Stimulated activated CD8-positive, alpha-beta memory T cell treated with anti-CD3 and anti-CD28 coated beads, Interleukin-2, amount 100 ng/mL, for 48 hours (primary cell): Measurements from ENCODE around the gene ASF1A.
A peak's percentile ranks its signal among the peaks of the same experiment; 100 is the strongest.

ENCODE experiments used
- DNase-seq, 2 donors: peaks; one replicate each; pipeline ENCODE4 v3.0.0-alpha.2; 2020; ENCODE audit warnings: low read depth in 2 of 2

ASF1A gene

GRCh38 chr6:118881440-118882313 lies 12.3 kb upstream of the ASF1A start:
- DNase-seq: no peak

DNA sequence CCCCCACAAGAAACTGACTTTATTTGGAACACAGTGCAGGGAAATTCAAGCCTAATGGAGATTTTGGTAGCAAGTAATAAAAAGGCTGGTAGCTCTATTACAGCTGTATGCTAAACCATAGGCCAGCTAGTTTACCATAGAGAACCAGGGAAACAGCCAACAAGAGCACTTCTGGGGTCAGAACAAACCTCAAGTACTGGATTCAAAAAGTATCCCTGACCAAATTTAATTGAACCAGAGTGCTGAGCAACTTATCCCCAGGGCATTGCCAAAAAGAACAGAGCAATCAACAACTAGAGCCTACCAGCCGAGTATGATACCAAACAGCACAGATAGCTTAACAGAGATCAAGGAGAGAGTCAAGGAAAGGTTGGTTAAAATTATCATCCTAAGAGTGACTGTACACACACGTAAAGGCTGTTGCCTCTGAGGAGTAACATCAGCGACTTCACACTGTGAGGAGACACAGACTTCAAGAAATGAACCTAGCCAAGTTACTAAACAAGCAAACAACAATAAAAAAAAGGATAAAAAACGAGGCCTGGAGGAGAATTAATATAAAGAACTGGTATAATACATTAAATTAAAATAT lies 11.5 kb upstream of the ASF1A start:
- no peak for DNase-seq

- no peak for DNase-seq
Measured at GRCh38 chr6:118886641-118887040, 7.3 kb upstream of the ASF1A start.

GRCh38 chr6:118889163-118889562 lies 4.8 kb upstream of the ASF1A start:
- DNase-seq: no peak

DNA sequence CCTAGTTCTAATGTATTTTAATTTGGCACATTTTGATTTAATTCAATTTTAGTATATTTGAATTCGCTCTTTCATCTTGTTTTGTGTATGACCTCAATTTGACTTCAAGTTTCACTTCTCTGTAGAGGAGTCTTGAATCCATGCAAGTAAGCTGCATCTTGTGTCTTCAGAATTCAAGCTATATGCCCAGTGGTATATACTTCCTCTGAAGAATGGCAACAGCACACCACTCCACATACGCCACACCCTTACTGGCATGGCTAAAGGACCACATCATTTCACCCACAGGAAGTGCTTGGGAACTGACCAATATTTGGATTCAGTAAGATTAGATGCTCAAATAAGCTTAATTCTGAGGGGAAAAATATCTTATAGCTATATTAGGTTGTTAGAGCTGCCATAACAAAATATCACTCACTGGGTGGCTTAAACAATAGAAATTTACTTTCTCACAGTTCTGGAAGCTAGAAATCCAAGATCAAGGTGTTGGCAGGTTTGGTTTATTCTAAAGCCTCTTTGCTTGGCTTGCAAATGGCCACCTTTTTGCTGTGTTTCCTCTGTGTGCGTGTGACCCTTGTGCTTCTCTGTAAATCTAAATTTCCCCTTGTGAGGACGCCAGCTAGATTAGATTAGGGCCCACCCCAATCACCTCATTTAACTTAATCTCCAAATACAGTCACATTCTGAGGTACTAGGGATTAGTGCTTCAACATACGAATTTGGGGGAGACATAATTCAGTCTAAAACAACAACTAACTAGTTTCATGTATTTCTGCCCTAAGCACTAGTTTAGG lies 2.8 kb upstream of the ASF1A start:
- no peak for DNase-seq

GRCh38 chr6:118892355-118892991 lies 1.5 kb upstream of the ASF1A start:
- DNase-seq: no peak

GRCh38 chr6:118893064-118893806 lies 717 bp upstream of the ASF1A start:
- DNase-seq: peak in 1 of 2 donors; percentile 12

DNA sequence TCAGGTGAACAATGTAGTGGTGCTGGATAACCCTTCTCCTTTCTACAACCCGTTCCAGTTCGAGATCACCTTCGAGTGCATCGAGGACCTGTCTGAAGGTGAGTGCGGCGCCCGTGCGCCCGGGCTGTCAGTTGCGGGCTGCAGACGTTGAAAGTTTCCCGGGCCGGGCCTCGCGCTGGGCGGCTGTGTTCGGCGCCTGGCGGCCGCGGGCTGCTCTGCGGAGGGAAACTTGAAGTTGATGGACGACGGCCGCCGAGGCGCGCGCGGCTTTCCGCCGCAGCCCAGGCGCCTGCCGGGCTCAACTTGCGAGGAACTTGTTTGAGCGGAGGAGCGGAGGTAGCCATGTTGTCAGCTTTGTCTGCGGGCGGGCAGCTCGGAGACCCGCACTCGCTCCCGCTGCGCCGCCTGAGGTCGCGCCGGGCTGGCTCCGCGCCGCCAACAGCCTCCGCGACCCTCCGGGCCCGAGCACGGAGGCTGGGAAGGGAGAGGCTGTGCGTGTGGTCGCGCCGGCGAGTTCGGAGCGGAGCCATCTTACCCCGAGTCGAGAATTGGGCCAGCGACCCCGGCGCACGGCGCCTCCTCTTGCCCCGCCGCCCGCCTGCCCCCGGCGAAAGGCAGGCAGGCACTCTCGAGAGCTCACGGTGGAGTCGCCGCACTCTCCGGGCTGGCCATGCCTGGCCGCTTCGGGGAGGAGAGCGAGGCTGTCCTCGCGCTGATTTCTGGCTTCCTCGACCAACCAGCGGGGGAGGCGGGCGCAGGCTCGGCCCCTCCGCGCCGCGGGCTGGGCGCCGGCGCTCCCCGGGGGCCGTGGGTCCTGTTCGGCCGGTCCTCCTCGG lies 691 bp downstream of the ASF1A start:
- DNase-seq: peak; percentile 41 to 42

DNA sequence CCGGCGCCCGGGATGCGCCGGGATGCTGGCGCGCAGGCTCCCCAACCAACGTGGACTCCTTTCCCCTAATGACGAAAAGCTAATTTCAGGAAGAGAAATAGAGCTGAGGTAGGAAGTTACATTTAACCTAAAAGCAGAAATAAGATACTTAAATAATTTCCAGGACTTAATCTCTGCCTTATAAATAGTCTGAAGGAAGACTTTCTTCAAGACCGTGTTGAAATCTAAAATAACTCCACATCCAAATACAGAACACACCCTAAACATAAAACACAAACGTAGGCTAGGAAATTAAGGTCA lies 1.3 kb downstream of the ASF1A start:
- DNase-seq: no peak

DNA sequence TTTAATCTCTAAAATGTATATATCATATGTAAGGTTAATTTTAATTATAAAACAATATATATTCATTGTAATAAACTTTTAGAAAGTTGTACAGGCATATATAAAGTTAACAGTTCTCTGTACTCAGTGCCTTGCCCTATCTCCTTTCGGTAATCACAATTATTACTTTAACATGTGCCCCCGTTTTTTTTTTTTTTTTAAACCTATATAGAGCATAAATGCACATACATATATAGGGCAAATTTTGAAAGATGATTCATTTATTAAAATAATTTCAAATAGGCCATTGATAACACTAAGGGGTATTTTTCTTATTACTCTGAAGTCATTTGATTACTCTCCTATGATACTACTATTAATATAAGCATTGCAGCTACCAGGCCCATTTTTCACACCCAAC lies 1.9 kb downstream of the ASF1A start:
- DNase-seq: no peak

DNA sequence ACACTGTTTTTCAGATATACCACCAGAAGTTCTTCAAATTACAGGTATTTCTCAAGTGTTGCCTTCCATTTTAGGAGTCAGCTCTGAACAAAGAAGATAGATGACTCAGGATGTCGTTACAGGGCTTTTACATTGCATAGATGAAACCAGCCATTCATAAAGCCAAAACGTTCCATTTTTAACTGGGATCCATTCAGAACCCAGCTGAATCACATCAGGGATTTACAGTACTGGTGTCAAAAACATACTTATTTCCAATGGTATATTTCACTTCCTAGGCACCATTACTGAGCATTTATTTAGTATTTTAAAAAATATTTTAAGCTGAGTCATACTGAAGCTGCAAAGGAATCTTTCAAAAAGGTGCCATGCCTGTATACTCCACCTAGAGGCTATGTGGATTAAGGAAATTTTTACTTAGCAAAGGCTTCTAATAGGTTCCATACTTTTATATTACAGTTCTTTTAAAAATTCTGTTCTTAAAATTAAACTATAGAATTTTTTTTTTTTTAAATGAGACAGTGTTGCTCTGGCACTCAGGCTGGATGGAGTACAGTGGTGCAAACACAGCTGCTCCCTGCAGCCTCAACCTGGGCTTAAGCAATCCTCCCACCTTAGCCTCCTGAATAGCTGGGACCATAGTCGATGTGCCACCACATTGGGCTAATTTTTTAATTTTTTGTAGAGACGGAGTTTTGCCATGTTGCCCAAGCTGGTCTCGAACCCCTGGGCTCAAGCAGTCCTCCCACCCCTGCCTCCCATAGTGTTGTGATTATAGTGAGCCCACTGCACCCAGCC lies 2.6 kb downstream of the ASF1A start:
- DNase-seq: no peak

DNA sequence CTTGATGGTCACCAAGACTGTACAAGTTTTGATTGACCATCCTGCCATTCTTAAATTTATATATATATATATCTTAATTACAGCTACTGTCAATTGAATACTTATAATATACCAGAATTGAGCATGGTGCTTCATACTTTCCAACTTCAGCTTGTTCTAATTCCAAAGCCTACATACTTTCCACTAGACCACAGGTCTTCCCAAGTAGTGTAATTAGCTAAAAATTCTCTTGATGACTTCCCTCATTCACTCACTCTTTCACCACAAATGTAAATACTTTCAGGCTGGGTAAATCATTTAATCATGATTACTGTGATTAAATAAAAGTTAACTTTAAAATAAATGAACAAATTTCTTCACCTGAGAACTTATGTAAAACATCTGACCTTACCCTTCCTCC lies 3.4 kb downstream of the ASF1A start:
- DNase-seq: no peak

DNA sequence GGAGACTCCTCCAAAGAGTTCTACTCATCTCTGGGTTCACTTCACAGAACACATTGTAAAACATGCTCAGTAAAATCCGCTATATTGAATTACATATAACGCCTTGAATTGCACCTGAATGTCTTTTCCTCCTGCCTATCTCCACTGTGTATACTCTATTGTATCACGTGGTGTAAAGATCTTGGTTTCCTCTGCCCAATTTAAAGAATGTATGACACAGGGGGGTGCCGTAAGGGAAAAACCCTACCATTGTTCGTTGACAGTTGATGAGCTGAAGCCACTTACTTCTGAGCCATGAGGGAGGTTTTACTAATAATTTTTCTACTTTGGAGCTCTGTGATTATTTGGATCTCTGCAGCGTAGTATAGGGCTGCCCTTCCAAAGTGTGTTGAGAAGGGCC lies 6.0 kb downstream of the ASF1A start:
- no peak for DNase-seq

DNA sequence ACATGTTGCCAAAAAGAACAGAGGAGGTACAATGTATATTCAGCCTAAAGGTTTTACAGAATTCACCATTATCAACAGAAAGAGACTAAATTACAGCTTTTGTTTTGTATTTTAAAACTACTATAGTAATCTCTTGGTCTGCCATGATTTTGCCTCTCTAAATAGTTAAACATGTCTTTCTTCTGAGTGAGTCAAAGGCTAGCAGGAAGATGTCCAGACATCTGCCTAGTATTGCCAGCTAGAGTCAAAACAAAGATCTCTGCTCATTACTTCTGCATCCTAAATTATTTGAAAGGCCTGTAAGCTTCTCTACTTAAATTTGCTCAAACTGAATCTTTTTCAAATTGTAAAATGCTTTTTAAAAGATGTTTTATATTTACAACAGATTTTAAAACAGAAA lies 8.8 kb downstream of the ASF1A start:
- DNase-seq: no peak

- DNase-seq: no peak
Measured at GRCh38 chr6:118903138-118903537, 9.2 kb downstream of the ASF1A start.

DNA sequence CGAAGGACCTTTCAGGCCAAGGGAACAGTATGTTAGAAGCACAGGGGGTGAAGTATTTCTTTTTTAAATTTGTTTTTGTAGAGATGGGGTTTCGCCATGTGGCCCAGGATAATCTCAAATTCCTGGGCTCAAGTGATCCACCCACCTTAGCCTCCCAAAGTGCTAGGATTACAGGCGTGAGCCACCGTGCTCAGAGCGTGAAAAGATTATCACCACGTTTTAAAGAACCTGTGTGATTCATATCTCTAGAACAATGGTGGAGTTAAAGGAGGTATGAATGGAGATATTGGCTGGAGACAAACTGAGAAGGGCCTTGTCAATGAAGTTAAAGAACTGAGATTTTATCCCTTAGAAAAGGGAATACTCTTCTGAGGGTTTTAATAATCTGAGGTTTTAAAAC lies 9.7 kb downstream of the ASF1A start:
- no peak for DNase-seq

- DNase-seq: no peak
Measured at GRCh38 chr6:118905084-118905483, 11.1 kb downstream of the ASF1A start.

DNA sequence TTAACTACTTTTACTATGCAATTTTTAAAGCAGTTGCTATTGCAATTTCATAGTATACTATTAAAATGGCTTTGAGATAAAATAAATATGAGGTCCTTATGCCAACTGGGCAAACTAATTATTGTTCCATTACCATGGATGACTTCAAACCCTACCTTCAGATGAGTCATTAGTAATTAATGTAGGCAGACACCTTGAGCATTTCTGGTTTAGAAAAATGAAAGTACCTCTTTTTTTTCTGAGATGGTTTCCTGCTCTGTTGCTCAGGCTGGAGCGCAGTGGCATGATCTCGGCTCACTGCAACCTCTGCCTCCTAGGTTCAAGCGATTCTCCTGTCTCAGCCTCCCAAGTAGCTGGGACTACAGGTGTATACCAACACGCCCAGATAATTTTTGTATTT lies 11.9 kb downstream of the ASF1A start:
- no peak for DNase-seq

DNA sequence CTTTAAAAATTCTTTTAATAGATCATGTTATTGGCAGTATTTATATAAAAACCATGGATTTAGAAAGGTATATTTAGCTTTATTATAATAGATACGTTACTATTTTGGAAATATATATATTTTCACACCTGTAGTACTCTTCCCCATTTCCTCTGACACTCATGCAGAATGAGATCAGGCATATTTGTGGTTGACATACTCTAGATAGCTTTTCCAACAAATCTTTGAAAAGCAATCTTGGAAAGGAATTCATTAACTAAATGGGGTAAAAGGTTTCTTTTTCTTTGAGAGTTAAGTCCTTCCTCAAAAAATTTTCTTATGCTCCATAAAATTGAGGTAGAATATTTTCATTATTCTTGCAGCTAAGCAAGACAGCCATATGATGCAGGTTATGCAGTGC lies 14.5 kb downstream of the ASF1A start:
- DNase-seq: no peak

GRCh38 chr6:118912646-118913045 lies 18.7 kb downstream of the ASF1A start:
- no peak for DNase-seq
